GM21576 (cell line): Measurements from ENCODE around the gene SLC39A9.
"Not testable (repeated sequence)": the region's sequence is repeated elsewhere in the genome, so short reads cannot be mapped to it uniquely, and the experiment has no call there.

Source experiments
- ATAC-seq: cut with Tn5 transposase; IDR thresholded peaks from one replicate; pipeline ENCODE4 v1.9.1; 2021; ENCODE audit warnings: mild to moderate bottlenecking, moderate library complexity; ENCODE audit not compliant: unreplicated experiment

The SLC39A9 gene

DNA sequence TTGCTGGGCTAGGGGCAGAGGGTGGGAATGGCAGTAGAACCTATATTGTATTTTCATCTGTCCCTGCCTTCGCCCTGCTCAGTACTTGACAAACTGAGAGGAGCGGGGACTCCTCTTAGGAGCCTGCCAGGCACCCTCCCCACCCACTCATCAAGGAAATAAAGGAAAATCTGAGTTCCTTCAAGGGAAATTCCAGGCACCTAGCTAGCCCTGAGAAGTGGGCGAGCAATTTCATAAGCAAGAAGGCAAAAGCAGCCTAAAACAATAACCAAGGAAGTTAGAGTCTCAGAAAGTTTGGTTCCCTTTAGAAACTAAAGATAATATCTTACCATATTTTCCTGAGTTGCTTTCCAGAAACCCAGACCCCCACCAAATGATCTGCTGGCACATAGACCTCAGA is 75.5 kb downstream of the SLC39A9 start:
- ATAC-seq: no peak

DNA sequence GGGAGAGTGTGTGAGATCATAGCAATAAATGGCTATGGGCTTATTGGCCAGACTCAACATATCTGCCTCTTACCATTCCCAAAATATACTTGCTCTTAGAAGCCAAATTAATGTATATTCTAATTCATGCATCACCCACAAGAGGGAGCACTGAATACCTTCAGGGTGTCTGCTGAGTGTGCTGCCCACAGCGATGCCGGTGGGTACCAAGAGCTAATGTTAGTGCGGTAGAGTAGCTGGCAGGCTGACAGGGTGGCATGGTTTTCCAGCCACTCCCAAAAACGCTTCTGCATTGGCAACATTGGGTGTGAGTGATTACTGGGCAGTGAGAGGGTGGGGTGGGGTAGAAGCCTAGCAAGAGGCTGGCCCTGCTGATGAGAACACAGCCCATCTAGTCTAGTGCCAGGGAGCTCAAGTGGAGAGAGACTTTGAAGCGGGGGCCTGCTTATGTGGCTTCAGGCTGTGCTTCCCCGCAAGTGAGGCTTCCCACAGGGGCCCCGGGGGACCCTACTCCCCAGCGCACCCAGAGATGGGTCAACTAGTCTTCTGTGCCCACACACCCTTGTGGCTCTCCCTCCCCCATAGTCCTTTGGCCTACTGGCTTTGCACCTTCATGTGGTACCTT is 76.8 kb downstream of the SLC39A9 start:
- ATAC-seq: no peak

DNA sequence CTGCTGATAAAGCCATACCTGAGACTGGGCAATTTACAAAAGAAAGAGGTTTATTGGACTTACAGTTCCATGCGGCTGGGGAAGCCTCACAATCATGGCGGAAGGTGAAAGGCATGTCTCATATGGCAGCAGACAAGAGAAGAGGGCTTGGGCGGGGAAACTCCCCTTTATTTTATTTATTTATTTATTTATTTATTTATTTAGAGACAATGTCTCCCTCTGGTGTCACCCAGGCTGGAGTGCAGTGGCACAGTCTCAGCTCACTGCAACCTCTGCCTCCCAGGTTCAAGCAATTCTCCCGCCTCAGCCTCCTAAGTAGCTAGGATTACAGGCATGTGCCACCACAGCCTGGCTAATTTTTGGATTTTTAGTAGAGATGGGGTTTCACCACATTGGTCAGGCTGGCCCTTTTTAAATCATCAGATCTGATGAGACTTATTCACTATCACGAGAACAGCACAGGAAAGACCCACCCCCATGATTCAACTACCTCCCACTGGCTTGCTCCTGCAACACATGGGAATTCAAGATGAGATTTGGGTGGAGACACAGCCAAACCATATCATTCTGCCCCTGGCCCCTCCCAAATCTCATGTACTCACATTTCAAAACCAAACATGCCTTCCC is 78.4 kb downstream of the SLC39A9 start:
- ATAC-seq: not testable (repeated sequence)

DNA sequence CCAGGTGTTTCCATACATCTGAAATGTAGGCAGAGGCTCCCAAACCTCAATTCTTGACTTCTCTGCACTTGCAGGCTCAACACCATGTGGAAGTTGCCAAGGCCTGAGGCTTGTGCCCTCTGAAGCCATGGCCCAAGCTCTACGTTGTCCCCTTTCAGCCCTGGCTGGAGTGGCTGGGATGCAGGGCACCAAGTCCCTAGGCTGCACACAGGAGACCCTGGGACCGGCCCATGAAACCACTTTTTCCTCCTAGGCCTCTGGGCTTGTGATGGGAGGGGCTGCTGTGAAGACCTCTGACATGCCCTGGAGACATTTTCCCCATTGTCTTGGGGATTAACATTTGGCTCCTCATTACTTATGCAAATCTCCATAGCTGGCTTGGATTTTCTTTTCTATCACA is 79.6 kb downstream of the SLC39A9 start:
- ATAC-seq: not testable (repeated sequence)

DNA sequence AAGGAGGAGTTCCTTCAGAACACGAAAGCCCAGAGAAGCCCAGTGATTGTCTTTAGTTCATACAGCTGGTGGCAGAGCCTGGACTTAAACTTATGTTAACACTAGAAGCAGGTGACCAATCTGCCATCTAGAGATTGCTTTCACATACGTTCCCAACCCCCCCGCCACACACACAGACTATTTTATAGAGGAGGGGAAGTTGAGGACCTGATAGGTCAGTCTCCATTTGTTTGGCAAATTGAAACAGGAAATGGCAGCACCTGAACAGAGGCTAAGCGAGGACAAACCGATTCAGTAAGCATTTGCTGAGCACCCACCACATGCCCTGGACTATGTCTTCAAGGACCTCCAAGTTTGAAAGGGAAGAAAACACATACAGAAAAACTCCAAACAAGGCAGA is 81.2 kb downstream of the SLC39A9 start:
- ATAC-seq: no peak

DNA sequence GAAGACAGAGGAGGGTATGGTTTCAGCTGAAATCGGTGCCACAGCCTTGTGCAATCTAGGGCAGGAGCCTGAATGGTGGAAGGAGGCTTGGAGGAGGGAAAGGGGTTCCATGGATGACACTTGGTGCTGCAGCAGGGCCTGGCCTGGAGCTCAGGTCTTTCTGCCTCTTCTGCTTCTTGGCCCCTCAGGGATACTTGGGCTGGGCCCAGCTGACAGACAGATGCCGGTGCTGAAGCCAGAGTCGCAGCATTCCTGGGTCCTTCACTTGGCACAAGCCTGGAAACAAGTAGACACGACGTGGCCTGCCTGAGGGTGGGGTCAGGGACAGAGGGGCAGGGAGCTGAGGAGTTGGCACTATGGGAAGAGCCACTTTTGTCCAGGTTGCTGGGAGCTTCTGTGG is 81.6 kb downstream of the SLC39A9 start:
- ATAC-seq: no peak

DNA sequence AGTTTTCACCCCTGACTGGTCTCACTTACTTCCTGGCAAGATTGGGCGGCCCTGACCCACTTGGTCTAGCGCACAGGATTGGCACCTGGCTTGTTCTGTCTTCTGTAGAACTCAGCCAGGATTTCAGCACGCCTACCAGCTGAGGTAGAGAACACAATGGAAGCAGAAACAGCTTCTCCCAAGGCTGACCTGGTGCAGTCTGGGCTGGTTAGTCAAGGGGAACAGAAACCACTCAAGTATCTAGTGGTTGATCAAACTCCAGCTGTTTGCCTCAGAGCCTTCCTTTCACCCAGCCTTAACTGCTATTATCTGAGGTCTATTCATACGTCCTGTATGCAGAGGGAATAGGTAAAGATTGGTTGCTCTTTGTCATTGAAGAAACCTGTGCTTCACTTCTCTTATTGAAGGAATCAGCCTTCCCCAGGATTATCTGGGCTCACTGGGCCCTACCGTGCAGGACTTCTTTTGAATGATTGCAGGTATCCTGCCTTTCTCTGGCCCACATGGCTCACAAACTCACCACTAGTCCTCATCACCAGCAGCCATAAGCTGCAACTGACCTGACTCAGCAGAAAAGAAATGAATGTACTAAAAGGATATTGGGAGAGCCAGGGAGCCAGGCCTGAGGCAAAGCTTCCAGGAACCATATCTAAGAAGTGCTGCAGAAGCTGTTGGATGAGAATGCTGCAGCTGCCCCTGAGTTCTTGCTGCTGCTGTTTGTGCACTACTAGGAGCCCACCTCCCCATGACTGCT is 83.5 kb downstream of the SLC39A9 start:
- peak; percentile 84 for ATAC-seq

DNA sequence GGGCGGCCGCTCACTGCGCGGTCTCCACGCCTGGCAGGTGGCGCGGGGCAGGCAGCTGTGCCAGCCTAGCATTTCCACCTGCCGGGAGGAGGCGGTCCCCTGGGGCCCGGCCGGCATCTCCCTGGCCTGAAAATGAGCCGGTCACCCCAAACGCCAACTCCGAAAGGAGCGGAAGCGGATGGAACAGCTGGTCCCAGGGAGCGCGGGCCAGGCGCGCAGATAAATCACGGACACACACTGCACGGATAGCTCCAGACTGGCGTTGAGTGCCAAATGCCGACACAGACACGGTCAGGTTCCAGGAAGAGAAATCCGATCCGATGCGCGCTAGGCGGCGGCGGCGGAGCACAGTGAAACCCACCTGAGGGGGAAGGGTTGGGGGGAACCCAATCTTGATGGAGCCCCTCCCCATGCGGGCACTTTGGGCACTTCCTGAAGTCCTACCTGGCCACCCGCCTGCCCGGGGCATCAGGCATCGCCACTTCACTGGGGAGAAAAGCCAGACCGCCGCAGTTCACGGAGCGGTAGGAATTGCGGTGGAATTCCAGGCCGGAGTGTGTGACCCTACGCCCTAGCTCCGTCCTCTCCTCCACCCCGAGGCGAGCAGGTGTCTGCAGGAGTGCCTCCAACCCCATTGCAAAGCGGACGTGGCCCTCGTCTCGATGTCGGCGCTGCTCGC is 85.4 kb downstream of the SLC39A9 start:
- no peak for ATAC-seq

DNA sequence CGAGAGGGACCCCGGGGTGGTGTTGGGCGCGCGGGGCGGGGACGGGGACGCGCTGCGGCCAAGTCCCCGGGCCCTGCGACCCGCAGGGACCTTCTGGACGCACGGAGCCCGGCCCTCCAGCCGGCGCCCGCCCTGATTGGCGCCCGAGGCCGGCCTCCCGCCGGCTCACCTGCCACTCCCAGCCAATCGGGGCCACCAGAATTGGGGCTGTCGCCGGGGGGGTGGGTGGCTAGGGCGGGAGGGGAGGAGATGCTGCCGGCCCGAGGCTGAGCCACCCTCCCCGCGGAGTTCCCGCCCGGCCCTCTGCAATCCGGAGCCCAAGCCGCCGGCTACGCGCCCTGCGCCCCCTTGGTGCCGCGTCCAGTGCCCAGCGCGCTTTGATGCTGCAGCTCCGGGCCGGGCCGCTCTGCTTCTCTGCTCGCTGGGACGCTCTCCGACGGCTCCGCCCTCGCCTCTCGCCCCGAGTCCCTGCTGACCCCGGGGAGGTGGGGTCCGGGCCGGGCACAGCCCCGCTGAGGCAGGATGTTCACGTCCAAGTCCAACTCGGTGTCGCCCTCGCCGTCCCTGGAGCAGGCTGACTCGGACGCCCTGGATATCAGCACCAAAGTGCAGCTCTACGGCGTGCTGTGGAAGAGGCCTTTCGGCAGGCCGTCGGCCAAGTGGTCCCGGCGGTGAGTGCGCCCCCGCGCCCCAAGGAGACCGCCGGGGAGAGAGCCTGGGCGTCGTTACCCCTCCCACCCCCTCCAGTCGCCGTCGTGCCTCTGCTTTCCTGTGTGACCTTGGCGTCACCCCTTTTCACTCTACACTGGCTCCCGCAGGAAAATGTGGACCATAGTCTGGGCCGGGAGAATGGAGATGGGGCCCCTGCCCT is 86.2 kb downstream of the SLC39A9 start, which contains the start of gene PLEKHD1:
Gene PLEKHD1 (plus strand): TSS at position 285 of the 871 bp plus-strand sequence. CDS start 238 bp downstream, at position 523.
- ATAC-seq: no peak

DNA sequence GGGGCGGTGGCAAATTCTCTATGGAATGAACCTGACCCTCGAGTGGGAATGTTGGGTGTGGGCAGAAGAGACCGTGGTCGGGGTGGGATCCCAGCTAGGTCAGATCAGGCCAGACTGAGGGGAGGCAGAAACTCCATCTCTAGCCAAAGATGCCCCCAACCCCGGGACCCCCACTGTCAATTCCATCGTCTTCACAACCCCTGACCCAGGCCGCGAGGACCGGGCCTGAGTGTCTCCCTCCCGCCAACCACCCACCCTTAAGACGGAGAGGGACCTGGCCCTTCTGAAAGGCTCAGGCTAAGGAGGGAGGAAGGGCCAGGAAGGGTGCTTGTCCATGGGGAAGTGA is 86.8 kb downstream of the SLC39A9 start:
- ATAC-seq: no peak

DNA sequence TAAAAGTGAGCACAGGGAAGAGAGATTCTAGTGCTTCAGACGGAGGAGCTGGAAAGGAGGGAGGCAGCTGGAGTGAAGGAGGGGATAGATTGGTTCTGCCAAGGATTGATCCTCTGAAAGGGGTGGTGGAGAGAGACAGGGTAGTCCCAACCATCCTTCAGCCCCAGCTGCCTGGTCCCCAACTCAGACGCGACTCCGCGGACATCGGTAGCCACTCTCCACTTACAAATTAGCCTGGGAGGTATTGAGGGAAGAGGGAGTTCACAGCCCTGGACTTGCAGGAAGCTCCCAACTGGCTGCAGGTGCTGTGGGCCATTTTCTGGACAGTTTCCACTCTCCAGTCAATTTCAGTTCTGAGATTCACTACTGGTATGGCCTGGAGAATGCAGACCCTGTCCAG is 87.2 kb downstream of the SLC39A9 start:
- no peak for ATAC-seq

DNA sequence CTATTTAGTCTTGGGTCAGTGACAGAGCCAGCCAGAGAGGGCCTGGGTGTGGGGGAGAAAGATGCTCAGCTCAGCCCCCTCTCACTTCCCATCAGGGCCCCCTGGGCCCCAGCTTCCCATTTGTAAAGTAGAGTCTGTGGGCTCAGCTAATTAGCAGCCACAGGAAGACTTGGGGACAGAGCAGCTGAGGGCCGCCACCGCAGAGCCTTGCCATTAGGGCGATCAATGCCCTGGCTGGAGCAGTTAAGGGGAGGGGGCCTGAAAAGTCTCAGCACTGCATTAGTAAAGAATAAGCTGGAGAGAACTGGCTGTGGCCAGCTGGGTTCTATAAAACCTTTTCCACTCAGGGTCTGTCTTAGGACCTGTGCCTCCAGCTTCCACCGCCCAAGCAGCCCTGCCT is 88.7 kb downstream of the SLC39A9 start:
- no peak for ATAC-seq

DNA sequence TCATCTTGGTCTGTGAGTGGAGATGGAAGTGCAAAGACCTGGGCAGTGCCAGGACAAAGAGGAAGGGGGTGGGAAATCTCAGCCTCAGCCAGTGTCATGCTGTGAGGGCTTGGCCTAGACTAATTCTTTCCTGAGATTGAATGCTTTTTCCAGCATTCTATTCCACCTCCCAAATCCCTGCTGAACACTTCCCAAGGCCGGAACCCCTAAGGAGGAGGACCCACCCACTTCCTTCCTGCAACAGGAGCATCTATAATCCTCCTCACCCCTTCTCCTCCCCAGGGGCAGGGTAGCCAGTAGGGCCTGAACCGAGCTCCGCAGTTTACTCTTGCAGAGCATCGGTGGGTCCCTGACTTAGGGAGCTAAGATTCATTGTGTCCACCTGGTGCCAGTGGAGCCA is 89.3 kb downstream of the SLC39A9 start:
- ATAC-seq: no peak

DNA sequence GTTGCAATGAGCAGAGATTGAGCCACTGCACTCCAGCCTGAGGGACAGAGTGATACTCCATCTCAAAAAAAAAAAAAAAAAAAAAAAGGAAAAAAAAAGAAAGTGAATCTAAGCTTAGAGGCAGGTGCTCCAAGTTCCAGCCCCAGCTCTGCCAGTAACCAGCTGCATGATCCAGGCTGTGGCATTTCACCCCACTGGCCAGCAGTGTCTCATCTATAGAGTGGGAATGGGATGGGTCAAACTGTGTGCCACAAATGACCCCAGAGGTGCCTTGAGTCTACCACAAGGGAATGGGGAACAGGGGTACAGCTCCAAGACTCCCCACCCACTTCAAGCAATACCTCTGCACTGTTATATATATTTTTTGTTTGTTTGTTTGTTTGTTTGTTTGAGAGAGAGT is 91.0 kb downstream of the SLC39A9 start:
- no peak for ATAC-seq

DNA sequence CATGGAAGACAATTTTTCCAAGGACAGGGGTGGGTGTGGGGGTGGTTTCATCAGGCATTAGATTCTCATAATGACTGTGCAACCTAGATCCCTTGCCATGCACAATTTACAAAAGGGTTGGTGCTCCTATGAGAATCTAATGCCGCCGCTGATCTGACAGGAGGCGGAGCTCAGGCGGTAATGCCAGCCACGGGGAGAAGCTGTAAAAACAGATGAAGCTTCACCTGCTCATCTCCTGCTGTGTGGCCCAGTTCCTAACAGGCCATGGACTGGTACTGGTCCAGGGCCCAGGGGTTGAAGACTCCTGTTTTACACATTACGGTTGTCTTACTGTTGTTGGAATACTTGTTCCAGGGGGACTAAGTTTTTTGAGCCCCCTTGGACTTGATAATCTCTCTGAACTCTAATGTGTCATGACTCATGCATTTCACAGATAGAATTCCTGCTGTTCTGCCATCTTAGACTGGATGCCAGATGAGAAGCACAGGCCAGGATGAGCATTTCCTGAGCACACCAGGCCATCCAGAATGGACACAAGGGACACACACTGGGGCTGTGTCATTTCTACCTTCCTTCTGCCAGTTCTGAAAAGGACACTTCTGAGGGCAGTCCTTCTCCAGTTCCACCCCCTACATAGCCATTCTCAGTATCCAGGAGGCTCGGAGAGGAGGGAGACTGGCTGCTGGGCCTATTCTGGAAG is 91.9 kb downstream of the SLC39A9 start:
- no peak for ATAC-seq

DNA sequence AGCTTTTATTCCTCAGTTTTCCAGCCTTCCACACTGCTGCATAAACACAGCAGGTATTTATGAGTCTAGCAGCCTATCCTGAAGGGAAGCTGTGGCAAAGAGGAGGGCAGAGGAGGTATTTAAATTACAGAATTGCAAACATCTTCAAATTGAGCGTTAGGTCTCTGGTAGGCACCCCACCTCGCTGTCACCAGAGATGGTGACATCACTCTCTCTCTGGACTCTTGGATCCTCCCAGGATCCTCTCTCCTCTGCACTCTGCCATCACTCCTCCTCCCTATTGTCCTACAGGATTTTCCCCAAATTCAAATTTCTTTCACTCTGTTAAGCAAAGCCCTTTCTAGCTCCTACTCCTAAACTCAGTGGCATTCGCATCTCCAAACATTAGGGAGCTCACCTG is 92.7 kb downstream of the SLC39A9 start:
- ATAC-seq: no peak

DNA sequence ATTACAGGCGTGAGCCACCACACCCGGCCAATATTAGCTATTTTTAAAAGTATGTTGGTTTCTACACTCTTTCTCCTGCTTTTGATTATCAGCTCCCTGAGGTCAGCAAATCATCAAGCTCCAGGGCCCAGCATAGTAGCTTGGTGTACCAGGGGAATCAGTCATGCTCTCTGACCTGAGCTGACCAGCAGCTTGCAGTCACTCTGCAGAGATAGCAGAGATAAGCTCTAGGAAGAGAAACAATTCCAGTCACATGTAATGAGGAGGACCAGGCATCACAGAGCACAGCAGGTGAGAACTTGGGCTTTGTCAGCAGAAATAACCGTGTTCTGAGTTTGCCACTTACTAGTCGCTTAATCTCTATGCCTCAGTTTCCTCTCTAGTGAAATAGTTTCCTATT is 94.5 kb downstream of the SLC39A9 start:
- no peak for ATAC-seq

DNA sequence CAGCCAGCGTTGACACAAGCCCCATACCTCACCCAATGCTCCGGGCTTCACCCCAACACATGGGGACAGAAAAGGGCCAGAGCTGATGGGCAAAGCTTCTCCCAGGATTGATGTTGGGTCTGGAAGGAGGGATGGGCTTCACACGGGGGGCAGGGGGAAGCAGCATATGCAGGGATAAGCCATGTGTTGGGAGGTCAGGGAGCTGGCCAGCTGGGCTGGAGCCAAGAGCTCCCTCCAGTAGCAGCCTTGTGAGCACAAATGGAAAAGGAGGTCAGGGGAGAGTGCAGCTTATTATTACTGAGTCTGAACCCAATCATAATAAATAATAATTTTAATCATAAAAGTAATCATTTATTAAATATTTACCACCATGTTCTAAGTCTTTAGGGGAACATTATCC is 95.3 kb downstream of the SLC39A9 start:
- ATAC-seq: no peak

DNA sequence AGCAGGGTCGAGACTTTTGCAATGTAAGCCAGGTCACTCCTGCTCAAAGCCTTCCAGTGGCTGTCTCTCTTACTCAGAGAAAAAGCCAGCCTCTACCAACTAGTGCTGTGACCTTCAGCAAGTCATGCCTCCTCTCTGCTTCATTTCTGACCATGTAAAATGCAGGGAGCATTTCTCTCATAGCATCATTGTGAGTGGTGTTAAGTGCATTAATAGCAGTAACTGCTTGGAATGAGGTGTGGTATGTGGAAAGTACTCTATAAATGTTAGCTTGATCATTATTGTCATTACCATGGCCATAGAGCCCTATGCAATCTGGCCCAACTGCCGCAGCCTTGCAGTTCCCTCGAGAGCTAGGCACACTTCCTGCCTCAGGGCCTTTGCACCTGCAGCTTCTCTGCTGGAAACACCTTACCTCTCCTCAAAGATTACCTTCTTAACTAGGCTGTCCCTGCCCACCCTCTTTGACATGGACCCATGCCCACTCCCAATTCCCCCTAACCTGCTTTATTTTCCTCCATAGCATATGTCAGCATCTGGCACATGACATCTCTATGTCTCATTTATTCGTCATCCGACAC is 96.9 kb downstream of the SLC39A9 start:
- ATAC-seq: no peak

DNA sequence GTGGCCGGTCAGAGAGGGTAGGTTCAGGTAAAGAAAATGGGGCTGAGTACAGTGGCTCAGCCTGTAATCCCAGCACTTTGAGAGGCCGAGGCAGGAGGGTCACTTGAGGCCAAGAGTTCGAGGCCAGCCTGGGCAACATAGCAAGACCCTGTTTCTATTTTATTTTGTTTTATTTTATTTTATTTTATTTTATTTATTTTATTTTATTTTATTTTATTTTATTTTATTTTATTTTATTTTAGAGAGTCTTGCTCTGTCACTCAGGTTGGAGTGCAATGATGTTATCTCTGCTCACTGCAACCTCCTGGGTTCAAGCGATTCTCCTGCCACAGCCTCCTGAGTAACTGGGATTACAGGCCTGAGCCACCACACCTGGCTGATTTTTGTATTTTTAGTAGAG is 99.4 kb downstream of the SLC39A9 start:
- ATAC-seq: not testable (repeated sequence)
